Diencephalon (tissue), 1 donor: Measurements from ENCODE around the gene TRA2B. TPM values are rescaled to one million over a fixed set of nuclear protein-coding genes. Genes with fewer than 3 reads are reported as not detected.

Source experiments
- total RNA-seq: library from RNA; depleted of rRNA; stranded (reverse); fragments of >200 nt; gene quantifications from one replicate; pipeline ENCODE4 v1.2.3, GENCODE V29; 2014

TRA2B gene
- total RNA-seq, result 156 TPM

GRCh38 chr3:185937689-185938374 lies at the start of gene TRA2B:
Gene TRA2B (minus strand): TSS chr3:185938014. CDS start chr3:185937860, 154 bp downstream.

Other genes with a start within 250 kb of the TRA2B start
- 19.6 TPM for gene IGF2BP2, start 113.0 kb downstream of the TRA2B start, total RNA-seq
- gene ETV5, start 171.1 kb upstream of the TRA2B start, total RNA-seq, result 22.6 TPM